GM12864 (cell line): ENCODE results near the gene FGFBP3.
A peak's percentile ranks its signal among the peaks of the same experiment; 100 is the strongest.

ENCODE experiments used
- DNase-seq: peaks from one replicate; pipeline ENCODE4 v3.0.0-alpha.2; 2011; ENCODE audit warnings: low read depth
- H3K4me3 ChIP-seq: 2 replicates; pipeline ENCODE4 v1.5.1; 2011; ENCODE audit warnings: mild to moderate bottlenecking, low read depth, low read length, control low read depth
- CTCF ChIP-seq: IDR thresholded peaks from 2 replicates; pipeline ENCODE4 v1.5.1; 2011; ENCODE audit warnings: low read depth, mild to moderate bottlenecking, moderate library complexity, low read length, control low read depth, inconsistent platforms; ENCODE audit errors: missing control alignments

FGFBP3 gene, protein sequence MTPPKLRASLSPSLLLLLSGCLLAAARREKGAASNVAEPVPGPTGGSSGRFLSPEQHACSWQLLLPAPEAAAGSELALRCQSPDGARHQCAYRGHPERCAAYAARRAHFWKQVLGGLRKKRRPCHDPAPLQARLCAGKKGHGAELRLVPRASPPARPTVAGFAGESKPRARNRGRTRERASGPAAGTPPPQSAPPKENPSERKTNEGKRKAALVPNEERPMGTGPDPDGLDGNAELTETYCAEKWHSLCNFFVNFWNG

GRCh38 chr10:91909117-91909677 lies at the start of gene FGFBP3:
Gene FGFBP3, minus strand, starts transcription at chr10:91909486. Its CDS starts 517 bp downstream, at chr10:91908969.
- no peak for TF ChIP-seq CTCF
- no peak for DNase-seq
- H3K4me3 ChIP-seq = peak within 1 kb of the TSS; percentile 68

- TF ChIP-seq CTCF = no peak
- no peak overlapping the region for H3K4me3 ChIP-seq
- DNase-seq = no peak
Measured at GRCh38 chr10:91957091-91957490, 47.8 kb upstream of the FGFBP3 start.

GRCh38 chr10:91955114-91955513 lies 45.8 kb upstream of the FGFBP3 start:
- DNase-seq = no peak
- H3K4me3 ChIP-seq = no peak overlapping the region
- no peak for TF ChIP-seq CTCF

DNA sequence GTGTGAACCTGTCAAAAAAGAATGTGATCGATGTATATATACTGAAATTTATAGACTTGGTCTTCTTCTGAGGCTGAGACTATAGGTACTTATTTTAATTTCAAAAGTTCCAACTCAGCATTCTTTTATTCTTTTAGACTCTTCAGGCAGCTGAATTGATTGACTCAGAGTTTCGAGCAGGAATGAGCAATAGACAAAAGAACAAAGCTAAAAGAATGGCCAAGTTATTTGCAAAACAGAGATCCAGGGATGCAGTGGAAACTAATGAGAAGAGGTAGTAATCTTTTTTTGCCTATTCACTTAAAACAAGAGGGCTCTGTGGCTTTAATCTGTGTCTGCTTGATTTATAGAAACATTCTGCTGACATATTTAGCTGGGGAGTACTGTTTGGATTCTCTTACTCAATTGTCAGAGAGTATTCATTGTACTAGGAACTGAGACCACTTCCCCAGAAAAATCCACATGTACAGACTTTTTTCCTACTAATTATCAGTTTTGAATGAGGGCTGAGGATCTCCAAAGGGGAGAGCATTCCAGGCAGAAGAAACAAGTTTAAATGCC lies 44.4 kb upstream of the FGFBP3 start:
- no peak overlapping the region for H3K4me3 ChIP-seq
- no peak for TF ChIP-seq CTCF
- DNase-seq = no peak

DNA sequence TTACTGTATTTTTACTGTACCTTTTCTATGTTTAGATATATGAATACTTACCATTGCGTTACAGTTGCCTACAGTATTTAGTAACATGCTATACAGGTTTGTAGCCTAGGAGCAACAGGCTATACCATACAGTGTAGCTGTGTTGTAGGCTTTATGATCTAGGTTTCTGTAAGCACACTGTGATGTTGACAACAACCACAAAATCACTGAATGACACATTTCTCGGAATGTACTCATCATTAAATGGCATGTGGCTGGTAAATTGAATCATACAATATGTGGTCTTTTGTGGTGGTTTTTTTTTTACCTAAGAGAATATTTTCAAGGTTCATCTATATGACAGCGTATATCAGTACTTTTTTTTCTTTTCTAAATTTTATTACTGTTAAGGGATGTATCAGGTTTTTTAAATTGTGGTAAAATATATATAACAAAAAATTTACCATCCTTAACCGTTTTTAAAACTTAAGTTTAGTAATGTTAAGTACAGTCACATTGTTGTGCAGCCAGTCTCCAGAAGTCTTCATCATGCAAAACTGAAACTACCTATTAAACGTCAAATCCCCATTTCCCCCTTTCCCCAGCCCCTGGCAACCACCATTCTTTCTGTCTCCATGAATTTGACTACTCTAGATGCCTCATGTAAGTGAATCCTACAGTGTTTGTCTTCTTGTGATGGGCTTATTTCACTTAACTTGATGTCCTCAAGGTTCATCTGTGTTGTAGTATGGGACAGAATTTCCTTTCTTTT lies 35.8 kb upstream of the FGFBP3 start:
- TF ChIP-seq CTCF = no peak
- no peak overlapping the region for H3K4me3 ChIP-seq
- no peak for DNase-seq

- DNase-seq = no peak
- no peak for TF ChIP-seq CTCF
- no peak overlapping the region for H3K4me3 ChIP-seq
Measured at GRCh38 chr10:91941426-91941825, 32.1 kb upstream of the FGFBP3 start.
